ENCODE data around the gene PSMD8.

GRCh38 chr19:38404858-38405257, 30.5 kb downstream of the PSMD8 start:
- TF ChIP-seq YY1 (IDR thresholded peaks at IDR 0.05; ENCODE audit: low read depth) (no peak), EP300 (IDR thresholded peaks at IDR 0.05; ENCODE audit: borderline replicate concordance) (no peak), CEBPB (IDR thresholded peaks at IDR 0.05) (no peak), RAD21 (IDR thresholded peaks at IDR 0.05; ENCODE audit: low read depth) (no peak), NFIC (IDR thresholded peaks at IDR 0.05) (no peak), TAF1 (IDR thresholded peaks at IDR 0.05; ENCODE audit: low read depth) (no peak)
- TF ChIP-seq, protein P1, sequence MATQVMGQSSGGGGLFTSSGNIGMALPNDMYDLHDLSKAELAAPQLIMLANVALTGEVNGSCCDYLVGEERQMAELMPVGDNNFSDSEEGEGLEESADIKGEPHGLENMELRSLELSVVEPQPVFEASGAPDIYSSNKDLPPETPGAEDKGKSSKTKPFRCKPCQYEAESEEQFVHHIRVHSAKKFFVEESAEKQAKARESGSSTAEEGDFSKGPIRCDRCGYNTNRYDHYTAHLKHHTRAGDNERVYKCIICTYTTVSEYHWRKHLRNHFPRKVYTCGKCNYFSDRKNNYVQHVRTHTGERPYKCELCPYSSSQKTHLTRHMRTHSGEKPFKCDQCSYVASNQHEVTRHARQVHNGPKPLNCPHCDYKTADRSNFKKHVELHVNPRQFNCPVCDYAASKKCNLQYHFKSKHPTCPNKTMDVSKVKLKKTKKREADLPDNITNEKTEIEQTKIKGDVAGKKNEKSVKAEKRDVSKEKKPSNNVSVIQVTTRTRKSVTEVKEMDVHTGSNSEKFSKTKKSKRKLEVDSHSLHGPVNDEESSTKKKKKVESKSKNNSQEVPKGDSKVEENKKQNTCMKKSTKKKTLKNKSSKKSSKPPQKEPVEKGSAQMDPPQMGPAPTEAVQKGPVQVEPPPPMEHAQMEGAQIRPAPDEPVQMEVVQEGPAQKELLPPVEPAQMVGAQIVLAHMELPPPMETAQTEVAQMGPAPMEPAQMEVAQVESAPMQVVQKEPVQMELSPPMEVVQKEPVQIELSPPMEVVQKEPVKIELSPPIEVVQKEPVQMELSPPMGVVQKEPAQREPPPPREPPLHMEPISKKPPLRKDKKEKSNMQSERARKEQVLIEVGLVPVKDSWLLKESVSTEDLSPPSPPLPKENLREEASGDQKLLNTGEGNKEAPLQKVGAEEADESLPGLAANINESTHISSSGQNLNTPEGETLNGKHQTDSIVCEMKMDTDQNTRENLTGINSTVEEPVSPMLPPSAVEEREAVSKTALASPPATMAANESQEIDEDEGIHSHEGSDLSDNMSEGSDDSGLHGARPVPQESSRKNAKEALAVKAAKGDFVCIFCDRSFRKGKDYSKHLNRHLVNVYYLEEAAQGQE (IDR thresholded peaks at IDR 0.05; ENCODE audit: low read depth): no peak
- TF ChIP-seq, protein P2, sequence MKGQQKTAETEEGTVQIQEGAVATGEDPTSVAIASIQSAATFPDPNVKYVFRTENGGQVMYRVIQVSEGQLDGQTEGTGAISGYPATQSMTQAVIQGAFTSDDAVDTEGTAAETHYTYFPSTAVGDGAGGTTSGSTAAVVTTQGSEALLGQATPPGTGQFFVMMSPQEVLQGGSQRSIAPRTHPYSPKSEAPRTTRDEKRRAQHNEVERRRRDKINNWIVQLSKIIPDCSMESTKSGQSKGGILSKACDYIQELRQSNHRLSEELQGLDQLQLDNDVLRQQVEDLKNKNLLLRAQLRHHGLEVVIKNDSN (IDR thresholded peaks at IDR 0.05): no peak

Measured in Ishikawa (cell line).